ENCODE data around the gene TMEM117.

TMEM117 gene

DNA sequence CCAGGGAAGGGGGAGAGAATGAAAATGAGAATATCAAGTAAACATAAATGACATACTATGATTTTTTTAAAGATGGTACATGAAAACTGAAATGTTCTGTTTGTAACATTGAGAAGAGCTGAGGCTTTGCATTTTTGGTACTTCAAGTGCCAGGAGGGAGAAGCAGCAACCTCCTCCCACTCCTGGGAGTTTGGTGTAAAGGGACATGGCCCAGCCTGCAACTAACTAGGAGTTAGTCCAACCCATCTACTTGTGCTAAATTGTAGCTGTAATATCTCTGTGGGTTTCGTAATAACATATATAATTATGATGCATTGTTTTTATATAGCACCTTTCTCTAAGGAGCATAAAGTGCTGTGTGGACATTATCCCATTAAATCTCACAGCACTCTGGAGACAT lies 522.8 kb downstream of the TMEM117 start:
- no peaks in the 10 kb centered on the region for H3K4me1 ChIP-seq
- no peaks in the 10 kb centered on the region for H3K36me3 ChIP-seq (ENCODE audit: control insufficient read depth, insufficient read depth, low read length)
- H3K79me2 ChIP-seq = no peaks in the 10 kb centered on the region
- H3K4me2 ChIP-seq (ENCODE audit: low read length) = no peak overlapping the region
- H2AFZ ChIP-seq = no peak overlapping the region
- TF ChIP-seq, protein P1, sequence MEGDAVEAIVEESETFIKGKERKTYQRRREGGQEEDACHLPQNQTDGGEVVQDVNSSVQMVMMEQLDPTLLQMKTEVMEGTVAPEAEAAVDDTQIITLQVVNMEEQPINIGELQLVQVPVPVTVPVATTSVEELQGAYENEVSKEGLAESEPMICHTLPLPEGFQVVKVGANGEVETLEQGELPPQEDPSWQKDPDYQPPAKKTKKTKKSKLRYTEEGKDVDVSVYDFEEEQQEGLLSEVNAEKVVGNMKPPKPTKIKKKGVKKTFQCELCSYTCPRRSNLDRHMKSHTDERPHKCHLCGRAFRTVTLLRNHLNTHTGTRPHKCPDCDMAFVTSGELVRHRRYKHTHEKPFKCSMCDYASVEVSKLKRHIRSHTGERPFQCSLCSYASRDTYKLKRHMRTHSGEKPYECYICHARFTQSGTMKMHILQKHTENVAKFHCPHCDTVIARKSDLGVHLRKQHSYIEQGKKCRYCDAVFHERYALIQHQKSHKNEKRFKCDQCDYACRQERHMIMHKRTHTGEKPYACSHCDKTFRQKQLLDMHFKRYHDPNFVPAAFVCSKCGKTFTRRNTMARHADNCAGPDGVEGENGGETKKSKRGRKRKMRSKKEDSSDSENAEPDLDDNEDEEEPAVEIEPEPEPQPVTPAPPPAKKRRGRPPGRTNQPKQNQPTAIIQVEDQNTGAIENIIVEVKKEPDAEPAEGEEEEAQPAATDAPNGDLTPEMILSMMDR (IDR thresholded peaks at IDR 0.05) = no peak
- no peak overlapping the region for H3K4me3 ChIP-seq (ENCODE audit: low read depth, low read length)
- no peak overlapping the region for H3K27ac ChIP-seq
- H3K9ac ChIP-seq = no peak overlapping the region
- no peaks in the 10 kb centered on the region for H3K9me3 ChIP-seq (ENCODE audit: control insufficient read depth, low read length)
- no peaks in the 10 kb centered on the region for H3K27me3 ChIP-seq (ENCODE audit: control insufficient read depth, insufficient read depth, low read length)

- H2AFZ ChIP-seq = no peak overlapping the region
- H3K4me2 ChIP-seq (ENCODE audit: low read length) = no peak overlapping the region
- H3K9me3 ChIP-seq (ENCODE audit: control insufficient read depth, low read length) = no peaks in the 10 kb centered on the region
- no peak overlapping the region for H3K9ac ChIP-seq
- TF ChIP-seq, protein P1 (IDR thresholded peaks at IDR 0.05) = no peak
- H3K4me3 ChIP-seq (ENCODE audit: low read depth, low read length) = no peak overlapping the region
- H3K27ac ChIP-seq = no peak overlapping the region
- no peaks in the 10 kb centered on the region for H3K36me3 ChIP-seq (ENCODE audit: control insufficient read depth, insufficient read depth, low read length)
- H3K27me3 ChIP-seq (ENCODE audit: control insufficient read depth, insufficient read depth, low read length) = no peaks in the 10 kb centered on the region
- no peaks in the 10 kb centered on the region for H3K4me1 ChIP-seq
- no peaks in the 10 kb centered on the region for H3K79me2 ChIP-seq
Observed at GRCh38 chr12:44362947-44363346, 527.1 kb downstream of the TMEM117 start.

GRCh38 chr12:44367136-44367535 lies 531.3 kb downstream of the TMEM117 start:
- no peaks in the 10 kb centered on the region for H3K27me3 ChIP-seq (ENCODE audit: control insufficient read depth, insufficient read depth, low read length)
- H3K9ac ChIP-seq = no peak overlapping the region
- H3K4me1 ChIP-seq = no peaks in the 10 kb centered on the region
- H3K9me3 ChIP-seq (ENCODE audit: control insufficient read depth, low read length) = no peaks in the 10 kb centered on the region
- no peak overlapping the region for H3K27ac ChIP-seq
- TF ChIP-seq, protein P1 (IDR thresholded peaks at IDR 0.05) = no peak
- no peak overlapping the region for H3K4me3 ChIP-seq (ENCODE audit: low read depth, low read length)
- H3K36me3 ChIP-seq (ENCODE audit: control insufficient read depth, insufficient read depth, low read length) = no peaks in the 10 kb centered on the region
- no peak overlapping the region for H2AFZ ChIP-seq
- no peaks in the 10 kb centered on the region for H3K79me2 ChIP-seq
- no peak overlapping the region for H3K4me2 ChIP-seq (ENCODE audit: low read length)

- Histone ChIP-seq H3K4me2 (ENCODE audit: low read length) (no peak overlapping the region), H3K27ac (no peak overlapping the region), H3K9me3 (ENCODE audit: control insufficient read depth, low read length) (no peaks in the 10 kb centered on the region), H3K4me3 (ENCODE audit: low read depth, low read length) (no peak overlapping the region), H3K27me3 (ENCODE audit: control insufficient read depth, insufficient read depth, low read length) (no peaks in the 10 kb centered on the region), H3K9ac (no peak overlapping the region), H3K4me1 (no peaks in the 10 kb centered on the region), H2AFZ (no peak overlapping the region), H3K79me2 (no peaks in the 10 kb centered on the region), H3K36me3 (ENCODE audit: control insufficient read depth, insufficient read depth, low read length) (no peaks in the 10 kb centered on the region)
- TF ChIP-seq, protein P1 (IDR thresholded peaks at IDR 0.05) = no peak
Observed at GRCh38 chr12:44367916-44368315, 532.0 kb downstream of the TMEM117 start.

- Histone ChIP-seq H3K36me3 (ENCODE audit: control insufficient read depth, insufficient read depth, low read length) (no peaks in the 10 kb centered on the region), H3K9me3 (ENCODE audit: control insufficient read depth, low read length) (no peaks in the 10 kb centered on the region), H3K9ac (no peak overlapping the region), H3K4me3 (ENCODE audit: low read depth, low read length) (no peak overlapping the region), H3K27ac (no peak overlapping the region), H3K27me3 (ENCODE audit: control insufficient read depth, insufficient read depth, low read length) (no peaks in the 10 kb centered on the region), H3K4me2 (ENCODE audit: low read length) (no peak overlapping the region), H3K79me2 (no peaks in the 10 kb centered on the region), H3K4me1 (no peaks in the 10 kb centered on the region), H2AFZ (no peak overlapping the region)
- TF ChIP-seq, protein P1 (IDR thresholded peaks at IDR 0.05) = no peak
Observed at GRCh38 chr12:44369998-44370397, 534.1 kb downstream of the TMEM117 start.
